Brain microvascular endothelial cell (primary cell): ENCODE measurements around the gene WDR20.

ENCODE experiments used
- DNase-seq: peaks from one replicate; pipeline ENCODE4 v3.0.0-alpha.2; 2020
- H3K27ac ChIP-seq: fragments of 250-450 bp; sonication (Bioruptor Pico); 2 replicates; pipeline ENCODE4 v1.5.1; 2020; ENCODE audit warnings: mild to moderate bottlenecking, moderate library complexity
- H3K27me3 ChIP-seq: fragments of 250-450 bp; sonication (Bioruptor Pico); replicated peaks from 2 replicates; pipeline ENCODE4 v1.5.1; 2020; ENCODE audit warnings: mild to moderate bottlenecking
- H3K36me3 ChIP-seq: fragments of 250-450 bp; sonication (Bioruptor Pico); replicated peaks from 2 replicates; pipeline ENCODE4 v1.5.1; 2020; ENCODE audit warnings: mild to moderate bottlenecking
- H3K4me3 ChIP-seq: 2 replicates; pipeline ENCODE4 v1.5.1; 2011; ENCODE audit warnings: low read depth, mild to moderate bottlenecking, control low read depth, low read length, moderate library complexity
- in situ Hi-C: cut with HindIII; loops from 2 replicates; pipeline ENCODE4 v1.10.0; 2017; ENCODE audit warnings: low sequenced_read_pairs, low pct_ligation_motif_present
- TF ChIP-seq, protein P1 (sequence below): IDR thresholded peaks from 2 replicates; pipeline ENCODE4 v1.5.1; 2011; ENCODE audit warnings: low read depth, mild to moderate bottlenecking, moderate library complexity, low read length, control low read depth, inconsistent platforms; ENCODE audit errors: missing control alignments

Gene WDR20

DNA sequence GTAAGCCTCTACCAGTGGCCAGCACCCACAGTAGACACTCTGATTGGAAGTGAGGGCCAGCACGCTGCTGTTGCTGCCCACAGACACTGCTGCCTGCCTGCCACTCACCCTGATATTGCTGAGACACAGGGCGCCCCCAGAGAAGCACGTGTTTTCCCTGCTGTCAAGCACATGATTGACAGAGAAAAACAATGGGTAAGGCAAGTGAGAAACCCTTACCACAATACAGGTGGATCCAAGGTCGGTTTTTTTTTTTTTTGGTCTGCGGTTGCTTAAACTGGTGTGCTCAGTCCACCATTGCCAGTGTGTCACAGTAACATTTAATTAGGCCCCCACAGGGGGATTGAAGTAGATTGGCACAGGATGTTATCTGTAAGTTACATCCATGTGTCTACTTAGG is 65.9 kb downstream of the WDR20 start:
- Histone ChIP-seq H3K36me3 (peaks cover 22% of the 10 kb centered on the region), H3K27me3 (no peaks in the 10 kb centered on the region), H3K4me3 (no peak overlapping the region), H3K27ac (no peak overlapping the region)
- no peak for DNase-seq
- in situ Hi-C loops = no loop called here
- TF ChIP-seq, protein P1, sequence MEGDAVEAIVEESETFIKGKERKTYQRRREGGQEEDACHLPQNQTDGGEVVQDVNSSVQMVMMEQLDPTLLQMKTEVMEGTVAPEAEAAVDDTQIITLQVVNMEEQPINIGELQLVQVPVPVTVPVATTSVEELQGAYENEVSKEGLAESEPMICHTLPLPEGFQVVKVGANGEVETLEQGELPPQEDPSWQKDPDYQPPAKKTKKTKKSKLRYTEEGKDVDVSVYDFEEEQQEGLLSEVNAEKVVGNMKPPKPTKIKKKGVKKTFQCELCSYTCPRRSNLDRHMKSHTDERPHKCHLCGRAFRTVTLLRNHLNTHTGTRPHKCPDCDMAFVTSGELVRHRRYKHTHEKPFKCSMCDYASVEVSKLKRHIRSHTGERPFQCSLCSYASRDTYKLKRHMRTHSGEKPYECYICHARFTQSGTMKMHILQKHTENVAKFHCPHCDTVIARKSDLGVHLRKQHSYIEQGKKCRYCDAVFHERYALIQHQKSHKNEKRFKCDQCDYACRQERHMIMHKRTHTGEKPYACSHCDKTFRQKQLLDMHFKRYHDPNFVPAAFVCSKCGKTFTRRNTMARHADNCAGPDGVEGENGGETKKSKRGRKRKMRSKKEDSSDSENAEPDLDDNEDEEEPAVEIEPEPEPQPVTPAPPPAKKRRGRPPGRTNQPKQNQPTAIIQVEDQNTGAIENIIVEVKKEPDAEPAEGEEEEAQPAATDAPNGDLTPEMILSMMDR = no peak

DNA sequence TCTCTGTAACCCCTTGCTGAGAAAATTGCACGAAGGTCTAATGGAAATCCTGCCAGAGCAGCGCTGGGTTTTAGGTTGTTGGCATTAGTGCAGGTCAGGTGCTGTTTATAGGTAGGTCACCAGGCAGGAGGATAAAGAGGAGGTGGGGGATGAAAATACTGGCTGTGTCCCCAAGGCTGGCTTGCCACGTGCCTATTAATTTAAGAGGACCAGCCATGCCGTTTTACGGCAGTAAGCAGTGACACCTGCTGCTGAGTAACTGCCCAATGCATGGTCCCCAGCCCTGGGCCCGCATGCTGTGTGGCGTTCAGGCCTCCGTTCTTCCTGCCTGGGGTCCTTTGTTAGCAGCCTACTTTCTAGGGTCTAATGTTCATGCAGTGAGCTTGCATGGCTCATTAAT is 67.2 kb downstream of the WDR20 start:
- TF ChIP-seq, protein P1 = no peak
- H3K27me3 ChIP-seq = no peaks in the 10 kb centered on the region
- no peak for DNase-seq
- in situ Hi-C loops = no loop called here
- peaks cover 18% of the 10 kb centered on the region for H3K36me3 ChIP-seq
- H3K27ac ChIP-seq = no peak overlapping the region
- no peak overlapping the region for H3K4me3 ChIP-seq

GRCh38 chr14:102207831-102208365 is 68.2 kb downstream of the WDR20 start:
- no peak for DNase-seq
- in situ Hi-C loops = no loop called here
- peaks cover 18% of the 10 kb centered on the region for H3K36me3 ChIP-seq
- H3K27ac ChIP-seq = no peak overlapping the region
- TF ChIP-seq, protein P1 = no peak
- no peaks in the 10 kb centered on the region for H3K27me3 ChIP-seq
- no peak overlapping the region for H3K4me3 ChIP-seq

GRCh38 chr14:102208741-102209140 is 69.0 kb downstream of the WDR20 start:
- in situ Hi-C loops = no loop called here
- H3K27ac ChIP-seq = no peak overlapping the region
- no peak for DNase-seq
- no peak overlapping the region for H3K4me3 ChIP-seq
- H3K36me3 ChIP-seq = peaks cover 18% of the 10 kb centered on the region
- TF ChIP-seq, protein P1 = no peak
- H3K27me3 ChIP-seq = no peaks in the 10 kb centered on the region

DNA sequence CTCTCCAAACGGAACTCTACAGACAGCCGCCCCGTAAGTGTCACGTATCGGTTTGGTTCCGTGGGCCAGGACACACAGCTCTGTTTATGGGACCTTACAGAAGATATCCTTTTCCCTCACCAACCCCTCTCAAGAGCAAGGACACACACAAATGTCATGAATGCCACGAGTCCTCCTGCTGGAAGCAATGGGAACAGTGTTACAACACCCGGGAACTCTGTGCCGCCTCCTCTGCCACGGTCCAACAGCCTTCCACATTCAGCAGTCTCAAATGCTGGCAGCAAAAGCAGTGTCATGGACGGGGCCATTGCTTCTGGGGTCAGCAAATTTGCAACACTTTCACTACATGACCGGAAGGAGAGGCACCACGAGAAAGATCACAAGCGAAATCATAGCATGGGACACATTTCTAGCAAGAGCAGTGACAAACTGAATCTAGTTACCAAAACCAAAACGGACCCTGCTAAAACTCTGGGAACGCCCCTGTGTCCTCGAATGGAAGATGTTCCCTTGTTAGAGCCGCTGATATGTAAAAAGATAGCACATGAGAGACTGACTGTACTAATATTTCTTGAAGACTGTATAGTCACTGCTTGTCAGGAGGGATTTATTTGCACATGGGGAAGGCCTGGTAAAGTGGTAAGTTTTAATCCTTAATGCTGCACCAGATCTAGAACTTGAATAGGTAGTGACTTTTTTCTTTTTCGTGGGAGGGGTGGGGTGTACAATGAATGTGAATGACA is 69.7 kb downstream of the WDR20 start:
- Histone ChIP-seq H3K27ac (no peak overlapping the region), H3K36me3 (peaks cover 18% of the 10 kb centered on the region), H3K4me3 (no peak overlapping the region), H3K27me3 (no peaks in the 10 kb centered on the region)
- TF ChIP-seq, protein P1 = peak; percentile 65
- in situ Hi-C loops = no loop called here
- no peak for DNase-seq
